ENCODE measurements around the gene NFATC2.

Gene NFATC2

GRCh38 chr20:51359947-51360346 is 182.6 kb downstream of the NFATC2 start:
- H3K4me2 ChIP-seq (ENCODE audit: low read length) = no peak overlapping the region
- no peaks in the 10 kb centered on the region for H3K9me3 ChIP-seq (ENCODE audit: control insufficient read depth, insufficient read depth, low read length)
- no peaks in the 10 kb centered on the region for H4K20me1 ChIP-seq (ENCODE audit: control insufficient read depth, insufficient read depth, low read depth, low read length)
- H3K4me3 ChIP-seq (ENCODE audit: low read length) = no peak overlapping the region
- H3K27me3 ChIP-seq (ENCODE audit: control insufficient read depth, low read length) = 0 out of 2 replicates have a peak, but pooled peaks cover 4% of the 10 kb centered on the region
- no peaks in the 10 kb centered on the region for H3F3A ChIP-seq (ENCODE audit: control insufficient read depth, insufficient read depth)
- no peaks in the 10 kb centered on the region for H3K79me2 ChIP-seq (ENCODE audit: control insufficient read depth, low read length)
- H3K9me2 ChIP-seq (replicated peaks; ENCODE audit: control insufficient read depth, low read length) = no peaks in the 10 kb centered on the region
- no peak for TF ChIP-seq CTCF (IDR thresholded peaks at IDR 0.05; ENCODE audit: low read depth, low read length, poor library complexity, severe bottlenecking)
- no peak for TF ChIP-seq EZH2phosphoT487 (IDR thresholded peaks at IDR 0.05; ENCODE audit: borderline replicate concordance, low read length)
- no peaks in the 10 kb centered on the region for H3K36me3 ChIP-seq (ENCODE audit: control insufficient read depth, low read length)
- no peaks in the 10 kb centered on the region for H3K4me1 ChIP-seq (ENCODE audit: control insufficient read depth, low read length)
- no peak overlapping the region for H3K27ac ChIP-seq (ENCODE audit: low read depth, low read length)

GRCh38 chr20:51359401-51359800 is 183.1 kb downstream of the NFATC2 start:
- H3K4me3 ChIP-seq (ENCODE audit: low read length) = no peak overlapping the region
- no peaks in the 10 kb centered on the region for H3F3A ChIP-seq (ENCODE audit: control insufficient read depth, insufficient read depth)
- no peaks in the 10 kb centered on the region for H3K9me2 ChIP-seq (replicated peaks; ENCODE audit: control insufficient read depth, low read length)
- H3K4me1 ChIP-seq (ENCODE audit: control insufficient read depth, low read length) = no peaks in the 10 kb centered on the region
- H3K9me3 ChIP-seq (ENCODE audit: control insufficient read depth, insufficient read depth, low read length) = no peaks in the 10 kb centered on the region
- no peaks in the 10 kb centered on the region for H3K79me2 ChIP-seq (ENCODE audit: control insufficient read depth, low read length)
- 0 out of 2 replicates have a peak, but pooled peaks cover 4% of the 10 kb centered on the region for H3K27me3 ChIP-seq (ENCODE audit: control insufficient read depth, low read length)
- H3K36me3 ChIP-seq (ENCODE audit: control insufficient read depth, low read length) = no peaks in the 10 kb centered on the region
- H3K4me2 ChIP-seq (ENCODE audit: low read length) = no peak overlapping the region
- H3K27ac ChIP-seq (ENCODE audit: low read depth, low read length) = no peak overlapping the region
- TF ChIP-seq CTCF (IDR thresholded peaks at IDR 0.05; ENCODE audit: low read depth, low read length, poor library complexity, severe bottlenecking) (no peak), EZH2phosphoT487 (IDR thresholded peaks at IDR 0.05; ENCODE audit: borderline replicate concordance, low read length) (no peak)
- no peaks in the 10 kb centered on the region for H4K20me1 ChIP-seq (ENCODE audit: control insufficient read depth, insufficient read depth, low read depth, low read length)

- Histone ChIP-seq H3K27me3 (ENCODE audit: control insufficient read depth, low read length) (0 out of 2 replicates have a peak, but pooled peaks cover 4% of the 10 kb centered on the region), H3K4me2 (ENCODE audit: low read length) (no peak overlapping the region), H3F3A (ENCODE audit: control insufficient read depth, insufficient read depth) (no peaks in the 10 kb centered on the region), H3K4me1 (ENCODE audit: control insufficient read depth, low read length) (no peaks in the 10 kb centered on the region), H3K9me3 (ENCODE audit: control insufficient read depth, insufficient read depth, low read length) (no peaks in the 10 kb centered on the region), H3K36me3 (ENCODE audit: control insufficient read depth, low read length) (no peaks in the 10 kb centered on the region), H3K4me3 (ENCODE audit: low read length) (no peak overlapping the region), H3K79me2 (ENCODE audit: control insufficient read depth, low read length) (no peaks in the 10 kb centered on the region), H4K20me1 (ENCODE audit: control insufficient read depth, insufficient read depth, low read depth, low read length) (no peaks in the 10 kb centered on the region), H3K27ac (ENCODE audit: low read depth, low read length) (no peak overlapping the region), H3K9me2 (replicated peaks; ENCODE audit: control insufficient read depth, low read length) (no peaks in the 10 kb centered on the region)
- no peak for TF ChIP-seq EZH2phosphoT487 (IDR thresholded peaks at IDR 0.05; ENCODE audit: borderline replicate concordance, low read length)
Observed at GRCh38 chr20:51358032-51358724, 184.3 kb downstream of the NFATC2 start.

- Histone ChIP-seq H3K4me3 (ENCODE audit: low read length) (no peak overlapping the region), H3K27me3 (ENCODE audit: control insufficient read depth, low read length) (0 out of 2 replicates have a peak, but pooled peaks cover 4% of the 10 kb centered on the region), H4K20me1 (ENCODE audit: control insufficient read depth, insufficient read depth, low read depth, low read length) (no peaks in the 10 kb centered on the region), H3K27ac (ENCODE audit: low read depth, low read length) (no peak overlapping the region), H3K36me3 (ENCODE audit: control insufficient read depth, low read length) (no peaks in the 10 kb centered on the region), H3F3A (ENCODE audit: control insufficient read depth, insufficient read depth) (no peaks in the 10 kb centered on the region), H3K9me2 (replicated peaks; ENCODE audit: control insufficient read depth, low read length) (no peaks in the 10 kb centered on the region), H3K4me2 (ENCODE audit: low read length) (no peak overlapping the region), H3K9me3 (ENCODE audit: control insufficient read depth, insufficient read depth, low read length) (no peaks in the 10 kb centered on the region), H3K4me1 (ENCODE audit: control insufficient read depth, low read length) (no peaks in the 10 kb centered on the region), H3K79me2 (ENCODE audit: control insufficient read depth, low read length) (no peaks in the 10 kb centered on the region)
- TF ChIP-seq CTCF (IDR thresholded peaks at IDR 0.05; ENCODE audit: low read depth, low read length, poor library complexity, severe bottlenecking) (no peak), EZH2phosphoT487 (IDR thresholded peaks at IDR 0.05; ENCODE audit: borderline replicate concordance, low read length) (no peak)
Observed at GRCh38 chr20:51357543-51357942, 185.0 kb downstream of the NFATC2 start.

Data from DOHH2 (cell line).